Keratinocyte (primary cell): Measurements from ENCODE around the gene F8. TPM values are rescaled to one million over a fixed set of nuclear protein-coding genes. Genes with fewer than 3 reads are reported as not detected.

Experiments used
- DNase-seq: peaks from one replicate; pipeline ENCODE4 v3.0.0-alpha.2; 2011; ENCODE audit warnings: low read depth, missing footprints, low spot score
- FAIRE-seq: peaks from 2 replicates; lab custom pipeline; 2011; peaks lifted over from hg19 to GRCh38; lab: Jason Lieb, UNC
- H2AFZ ChIP-seq: 2 replicates; pipeline ENCODE4 v1.6.0; 2012; ENCODE audit warnings: low read length, control low read depth, inconsistent platforms; ENCODE audit not compliant: control insufficient read depth
- H3K27ac ChIP-seq: 2 replicates; pipeline ENCODE4 v1.5.1; 2011; ENCODE audit warnings: low read length; ENCODE audit not compliant: control insufficient read depth, insufficient read depth
- H3K27me3 ChIP-seq: 3 replicates; pipeline ENCODE4 v1.6.0; 2011; ENCODE audit warnings: low read length; ENCODE audit not compliant: control insufficient read depth, insufficient read depth; ENCODE audit errors: extremely low read depth
- H3K36me3 ChIP-seq, 2 experiments: 2 replicates in 1 of 2; 3 replicates in 1 of 2; pipeline ENCODE4 v1.5.1; 2011; ENCODE audit warnings: low read length in 2 of 2, mild to moderate bottlenecking in 1 of 2; ENCODE audit not compliant: control insufficient read depth in 2 of 2, insufficient read depth in 2 of 2; ENCODE audit errors: extremely low read depth in 1 of 2
- H3K4me1 ChIP-seq: 3 replicates; pipeline ENCODE4 v1.5.1; 2011; ENCODE audit warnings: low read length; ENCODE audit not compliant: control insufficient read depth, insufficient read depth; ENCODE audit errors: extremely low read depth
- H3K4me2 ChIP-seq: 3 replicates; pipeline ENCODE4 v1.6.0; 2011; ENCODE audit warnings: low read depth, low read length; ENCODE audit not compliant: control insufficient read depth, insufficient read depth; ENCODE audit errors: extremely low read depth
- H3K4me3 ChIP-seq, 3 experiments: fragments of 200-600 bp in 1 of 3; sonication (generic) in 1 of 3; 2 replicates in 2 of 3; 3 replicates in 1 of 3; pipeline ENCODE4 v1.5.1; 2011 to 2016; ENCODE audit warnings: low read length in 3 of 3, mild to moderate bottlenecking in 3 of 3, control low read depth in 2 of 3, inconsistent platforms in 1 of 3, low read depth in 1 of 3, mixed read lengths in 1 of 3, mixed run types in 1 of 3, moderate library complexity in 1 of 3; ENCODE audit not compliant: control insufficient read depth in 2 of 3, insufficient read depth in 2 of 3; ENCODE audit errors: extremely low read depth in 1 of 3
- H3K79me2 ChIP-seq: 2 replicates; pipeline ENCODE4 v1.6.0; 2012; ENCODE audit warnings: low read length; ENCODE audit not compliant: control insufficient read depth, insufficient read depth
- H3K9ac ChIP-seq: 3 replicates; pipeline ENCODE4 v1.6.0; 2011; ENCODE audit warnings: low read length; ENCODE audit not compliant: control insufficient read depth, insufficient read depth; ENCODE audit errors: extremely low read depth
- H3K9me1 ChIP-seq: 3 replicates; pipeline ENCODE4 v1.6.0; 2011; ENCODE audit warnings: low read length; ENCODE audit not compliant: control insufficient read depth, insufficient read depth; ENCODE audit errors: extremely low read depth
- H3K9me3 ChIP-seq: 2 replicates; pipeline ENCODE4 v1.5.1; 2012; ENCODE audit warnings: low read depth, low read length; ENCODE audit not compliant: control insufficient read depth
- H4K20me1 ChIP-seq: 3 replicates; pipeline ENCODE4 v1.6.0; 2011; ENCODE audit warnings: low read length; ENCODE audit not compliant: control insufficient read depth, insufficient read depth; ENCODE audit errors: extremely low read depth
- CTCF ChIP-seq, 3 experiments: IDR thresholded peaks in 1 of 3; conservative IDR thresholded peaks in 1 of 3; optimal IDR thresholded peaks in 1 of 3; 2 replicates in 2 of 3; 3 replicates in 1 of 3; pipeline versions ENCODE3 to v1.5.1; 2011; ENCODE audit warnings: low read length in 3 of 3, mild to moderate bottlenecking in 3 of 3, moderate library complexity in 2 of 3, control low read depth in 1 of 3, inconsistent platforms in 1 of 3; ENCODE audit not compliant: insufficient read depth in 2 of 3; ENCODE audit errors: extremely low read depth in 1 of 3
- EZH2 ChIP-seq: IDR thresholded peaks from one replicate; pipeline ENCODE4 v1.6.1; 2012; ENCODE audit warnings: inconsistent platforms, mild to moderate bottlenecking, low read length, moderate library complexity
- dilution Hi-C: fragments of 300-500 bp; cut with MboI; formaldehyde crosslinking; loops from one replicate; pipeline ENCODE4 v1.7.0; 2020; ENCODE audit warnings: low sequenced_read_pairs; ENCODE audit not compliant: extremely low pct_ligation_motif_present
- polyA plus RNA-seq, 5 experiments: library from polyadenylated mRNA; depleted of rRNA in 3 of 5; stranded (reverse) in 3 of 5; stranded (forward) in 1 of 5; unstranded in 1 of 5; fragments of >200 nt; gene quantifications; 1 replicate in 1 of 5; 2 replicates in 3 of 5; 3 replicates in 1 of 5; pipeline versions ENCODE4 v1.2.1 to v1.2.3, GENCODE V29; 2011 to 2012; ENCODE audit warnings: missing spikeins in 2 of 5, low read depth in 1 of 5, low replicate concordance in 1 of 5

Gene F8
- polyA plus RNA-seq, 1 donor (not counting 4 experiments of a cell fraction or from before 2014, with no cell fraction given) = 1.3 TPM

GRCh38 chrX:155068165-155068564 lies 45.6 kb upstream of the F8 start:
- no peak overlapping the region for H3K27ac ChIP-seq
- FAIRE-seq (no peak), DNase-seq (no peak)
- H3K4me1 ChIP-seq = peaks cover 3% of the 10 kb centered on the region
- dilution Hi-C loops = no loop called here
- H3K9ac ChIP-seq = no peak overlapping the region
- TF ChIP-seq EZH2 (no peak), CTCF (optimal IDR thresholded peaks at IDR 0.05 in 1 of 3, IDR thresholded peaks at IDR 0.05 in 1 of 3, conservative IDR thresholded peaks at IDR 0.05 in 1 of 3; ENCODE audit: extremely low read depth in 1 of 3, insufficient read depth in 2 of 3, low read length in 3 of 3) (no peak)
- peak overlapping the region; percentile 2 for H3K4me2 ChIP-seq
- no peaks in the 10 kb centered on the region for H3K36me3 ChIP-seq
- no peak overlapping the region for H2AFZ ChIP-seq
- no peak overlapping the region for H3K4me3 ChIP-seq
- peaks cover 2% of the 10 kb centered on the region for H4K20me1 ChIP-seq
- H3K9me1 ChIP-seq = no peaks in the 10 kb centered on the region
- H3K79me2 ChIP-seq = peaks cover 26% of the 10 kb centered on the region
- no peaks in the 10 kb centered on the region for H3K27me3 ChIP-seq
- no peaks in the 10 kb centered on the region for H3K9me3 ChIP-seq

GRCh38 chrX:155065035-155065734 lies 42.7 kb upstream of the F8 start:
- Histone ChIP-seq H3K36me3 (no peaks in the 10 kb centered on the region), H3K9me1 (no peaks in the 10 kb centered on the region), H3K9me3 (no peaks in the 10 kb centered on the region), H3K4me2 (peak overlapping the region; percentile 6), H3K27ac (no peak overlapping the region), H3K4me1 (peaks cover 3% of the 10 kb centered on the region), H4K20me1 (peaks cover 2% of the 10 kb centered on the region), H3K79me2 (peaks cover 11% of the 10 kb centered on the region), H3K27me3 (no peaks in the 10 kb centered on the region), H2AFZ (no peak overlapping the region), H3K9ac (no peak overlapping the region), H3K4me3 (no peak overlapping the region)
- no peak for TF ChIP-seq CTCF (optimal IDR thresholded peaks at IDR 0.05 in 1 of 3, IDR thresholded peaks at IDR 0.05 in 1 of 3, conservative IDR thresholded peaks at IDR 0.05 in 1 of 3; ENCODE audit: extremely low read depth in 1 of 3, insufficient read depth in 2 of 3, low read length in 3 of 3)
- TF ChIP-seq EZH2 = no peak
- FAIRE-seq = no peak
- dilution Hi-C loops = no loop called here
- DNase-seq = no peak
